NCI-H524 treated with DMSO at 0.1 percent for 48 hours (cell line): Measurements from ENCODE around the gene NKX1-1.

Source experiments
- DNase-seq: peaks from one replicate; lab custom pipeline; 2025; lab: John Stamatoyannopoulos, UW

The NKX1-1 gene

DNA sequence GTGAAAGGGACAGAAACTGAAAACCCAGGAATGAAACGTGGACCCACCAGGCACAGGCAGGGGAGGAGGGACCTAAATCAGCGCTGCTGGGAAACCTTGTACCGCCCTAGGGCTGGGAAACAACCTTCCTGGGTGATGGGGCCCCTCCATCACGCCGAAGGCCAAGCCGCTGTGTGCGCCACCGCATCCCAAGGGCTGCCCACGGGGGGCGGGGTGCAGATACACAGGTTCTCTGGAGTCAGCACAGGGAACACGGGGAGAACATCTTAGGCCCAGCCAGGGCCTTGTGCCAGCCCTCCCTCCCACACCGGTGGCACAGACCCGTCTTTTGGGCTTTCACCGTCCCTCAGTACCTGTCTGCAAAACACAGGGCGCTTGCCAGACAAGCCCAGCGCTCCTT lies 46.3 kb downstream of the NKX1-1 start:
- no peak for DNase-seq

DNA sequence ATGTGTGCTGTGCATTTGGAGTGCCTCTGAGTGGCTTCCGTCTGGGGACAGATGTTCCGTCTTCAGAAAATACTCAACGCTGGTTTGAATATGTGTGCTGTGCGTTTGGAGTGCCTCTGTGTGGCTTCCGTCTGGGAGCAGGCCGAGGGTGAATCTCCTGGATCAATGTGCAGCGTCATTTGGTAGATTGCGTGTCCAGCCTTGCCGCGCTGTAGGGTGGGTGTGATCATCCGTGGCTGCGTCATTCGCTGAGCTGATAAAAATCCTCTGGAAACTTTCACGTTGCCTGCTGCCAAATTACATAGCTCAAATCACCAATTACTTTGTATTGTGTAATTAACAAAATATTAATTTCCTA lies 47.1 kb downstream of the NKX1-1 start:
- DNase-seq = peak; percentile 72

GRCh38 chr4:1358421-1359143 lies 47.7 kb downstream of the NKX1-1 start:
- DNase-seq = no peak

- DNase-seq = no peak
Observed at GRCh38 chr4:1357356-1358248, 48.6 kb downstream of the NKX1-1 start.

DNA sequence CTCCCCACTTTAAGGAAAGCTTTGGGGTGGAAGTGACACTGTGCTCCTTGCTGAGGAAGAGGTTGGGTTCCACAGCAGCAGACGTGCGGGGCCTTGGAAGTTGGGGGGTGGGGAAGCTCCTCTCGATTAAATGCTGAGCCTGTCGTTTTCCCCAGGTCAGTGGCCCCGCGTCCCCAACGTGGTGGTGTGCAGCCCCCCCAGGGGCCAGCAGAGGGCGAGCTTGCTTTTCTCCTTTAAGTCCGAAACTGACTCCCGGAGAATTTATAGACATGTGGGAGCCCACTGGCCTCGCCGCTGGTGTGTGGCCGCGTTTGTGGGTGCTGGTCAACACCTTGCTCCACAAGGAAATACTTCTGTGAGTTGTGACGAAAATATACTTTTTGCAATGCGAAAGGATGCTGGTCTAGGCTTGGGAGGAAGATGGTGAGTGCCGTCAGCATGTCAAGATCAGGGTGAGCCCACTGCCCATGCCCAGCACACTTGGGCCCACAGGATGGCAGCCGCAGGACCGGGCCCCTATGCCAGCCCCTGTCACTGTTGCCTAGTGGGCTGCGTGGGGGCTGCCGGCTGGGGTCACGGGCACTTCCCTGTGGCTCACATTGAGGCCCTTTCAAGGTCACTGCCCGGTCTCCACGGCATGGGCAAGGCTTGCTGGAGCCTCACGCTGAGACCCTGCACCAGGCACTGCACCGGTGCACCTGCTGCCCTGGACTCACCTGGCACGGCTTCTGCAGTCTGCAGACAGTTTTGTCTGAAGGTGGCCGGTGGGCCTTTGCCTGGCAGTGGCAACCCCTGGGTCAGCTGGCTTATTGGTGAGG lies 49.9 kb downstream of the NKX1-1 start:
- DNase-seq = no peak

DNA sequence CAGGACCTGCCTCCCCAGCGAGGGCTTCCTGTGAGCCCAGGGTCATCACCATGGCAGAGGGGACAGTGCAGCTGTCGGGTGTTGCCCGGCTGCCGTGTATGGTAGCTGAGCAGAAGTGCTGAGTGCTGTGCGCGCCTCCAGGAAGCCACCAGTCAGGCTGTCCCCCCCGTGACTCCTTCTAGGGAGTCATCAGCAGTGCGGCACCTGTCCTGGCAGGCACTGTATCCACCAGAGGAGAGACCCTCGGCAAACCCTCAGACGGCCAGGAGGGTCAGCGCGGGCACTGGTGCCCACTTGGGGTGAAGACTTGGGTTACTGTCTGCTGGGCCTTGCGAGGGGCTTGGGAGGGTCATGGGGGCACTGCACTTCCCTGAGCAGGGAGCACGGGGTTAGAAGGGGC lies 50.9 kb downstream of the NKX1-1 start:
- DNase-seq = no peak

- DNase-seq = no peak
Observed at GRCh38 chr4:1354983-1355275, 51.3 kb downstream of the NKX1-1 start.

GRCh38 chr4:1354136-1354982 lies 51.9 kb downstream of the NKX1-1 start:
- no peak for DNase-seq

DNA sequence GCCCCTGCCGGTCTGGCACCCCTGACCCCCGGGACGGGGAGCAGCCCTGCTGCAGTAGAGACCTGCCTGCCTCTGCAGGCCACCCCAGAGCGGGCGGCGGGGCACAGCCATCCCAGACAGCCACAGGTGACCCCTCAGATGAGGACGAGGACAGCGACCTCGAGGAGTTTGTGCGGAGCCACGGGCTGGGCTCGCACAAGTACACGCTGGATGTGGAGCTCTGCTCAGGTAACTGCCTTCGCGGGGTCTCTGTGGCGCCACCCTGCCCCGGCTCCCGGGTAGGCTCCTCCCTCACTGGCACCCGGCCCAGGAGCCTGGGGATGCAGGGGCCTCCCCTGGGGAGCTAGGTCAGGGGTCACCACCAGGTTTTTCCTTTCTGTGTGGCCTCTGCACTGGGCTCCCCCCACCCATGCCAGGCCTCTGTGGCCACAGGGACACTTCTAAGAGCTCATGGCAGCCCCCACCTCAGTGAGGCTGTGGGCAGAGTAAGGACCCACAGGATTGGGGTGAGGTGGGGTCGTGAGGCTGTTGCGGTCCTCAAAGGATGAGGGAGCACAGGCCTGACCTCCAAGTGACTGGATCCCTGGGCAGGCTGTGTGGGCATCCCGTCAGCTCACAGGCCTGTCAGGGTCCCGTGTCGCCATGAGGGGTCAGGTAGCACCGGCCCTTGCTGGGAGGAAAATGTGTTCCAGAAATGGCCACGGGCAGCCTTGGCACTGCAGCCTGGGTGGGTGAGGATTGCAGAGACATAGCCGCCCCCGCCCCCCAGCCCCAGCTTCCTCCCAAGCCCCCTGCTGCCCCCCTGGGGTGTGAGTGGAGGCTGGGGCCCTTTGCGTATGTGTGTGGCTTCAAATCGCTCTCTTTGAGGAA lies 52.8 kb downstream of the NKX1-1 start:
- DNase-seq = no peak
